HG03378 (cell line): Measurements from ENCODE around the gene MRPL20.
"Not testable (repeated sequence)": the region's sequence is repeated elsewhere in the genome, so short reads cannot be mapped to it uniquely, and the experiment has no call there.

Source experiments
- ATAC-seq: cut with Tn5 transposase; IDR thresholded peaks from one replicate; pipeline ENCODE4 v1.9.1; 2021; ENCODE audit warnings: mild to moderate bottlenecking, moderate library complexity; ENCODE audit not compliant: unreplicated experiment

MRPL20 gene

DNA sequence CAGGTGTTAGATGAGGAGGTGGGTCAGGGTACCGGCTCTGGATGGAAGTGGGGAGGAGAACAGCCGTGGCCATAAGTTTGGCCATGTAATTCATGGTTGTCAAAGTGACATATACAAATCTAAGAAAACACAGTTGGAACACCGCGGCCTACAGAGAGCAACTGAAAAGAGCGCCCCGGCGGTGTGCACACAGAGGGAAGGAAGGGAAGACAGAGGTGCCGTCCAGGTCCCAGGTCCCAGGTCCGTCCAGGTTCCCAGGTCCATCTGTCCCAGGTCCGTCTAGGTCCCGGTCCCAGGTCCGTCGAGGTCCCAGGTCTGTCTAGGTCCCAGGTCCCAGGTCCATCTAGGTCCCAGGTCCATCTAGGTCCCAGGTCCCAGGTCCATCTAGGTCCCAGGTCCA is 4.5 kb upstream of the MRPL20 start:
- no peak for ATAC-seq

DNA sequence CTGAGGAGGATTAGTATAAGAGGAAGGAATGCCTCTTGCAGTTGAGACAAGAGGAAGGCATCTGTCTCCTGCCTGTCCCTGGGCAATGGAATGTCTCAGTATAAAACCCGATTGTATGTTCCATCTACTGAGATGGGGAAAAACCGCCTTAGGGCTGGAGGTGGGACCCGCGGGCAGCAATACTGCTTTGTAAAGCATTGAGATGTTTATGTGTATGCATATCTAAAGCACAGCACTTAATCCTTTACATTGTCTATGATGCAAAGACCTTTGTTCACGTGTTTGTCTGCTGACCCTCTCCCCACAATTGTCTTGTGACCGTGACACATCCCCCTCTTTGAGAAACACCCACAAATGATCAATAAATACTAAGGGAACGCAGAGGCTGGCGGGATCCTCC is 3.1 kb upstream of the MRPL20 start:
- not testable (repeated sequence) for ATAC-seq

GRCh38 chr1:1407636-1408318 is 684 bp upstream of the MRPL20 start:
- ATAC-seq = no peak

DNA sequence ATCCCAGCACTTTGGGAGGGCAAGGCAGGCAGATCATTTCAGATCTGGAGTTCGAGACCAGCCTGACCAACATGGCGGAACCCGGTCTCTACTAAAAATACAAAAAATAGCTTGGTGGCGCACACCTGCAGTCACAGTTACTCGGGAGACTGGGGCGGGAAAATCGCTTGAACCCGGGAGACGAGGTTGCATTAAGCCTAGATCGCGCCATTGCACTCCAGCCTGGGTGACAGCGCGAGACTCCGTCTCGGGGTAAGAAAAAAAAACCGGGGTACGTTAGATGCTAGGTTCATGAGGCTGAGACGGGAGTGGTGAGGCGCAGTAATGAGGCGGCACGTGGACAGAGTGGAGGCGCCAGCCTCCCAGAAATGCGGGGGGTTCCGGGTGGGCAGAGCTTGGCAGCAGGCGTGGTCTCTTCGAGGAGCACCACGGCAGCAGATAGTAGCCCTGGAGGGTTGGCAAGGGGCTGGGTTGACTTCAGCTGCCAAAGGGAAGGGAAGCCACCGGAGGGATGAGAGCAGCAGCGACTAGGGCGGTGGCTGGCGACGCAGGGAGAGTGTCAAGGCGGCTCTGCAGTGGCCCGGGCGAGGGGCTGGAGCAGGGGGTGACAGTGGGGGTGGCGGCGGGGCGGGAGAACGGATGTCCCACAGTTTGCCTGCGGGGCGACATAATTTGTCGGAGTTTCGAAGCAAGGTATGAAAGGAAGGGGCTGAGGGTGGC is 832 bp downstream of the MRPL20 start:
- no peak for ATAC-seq

DNA sequence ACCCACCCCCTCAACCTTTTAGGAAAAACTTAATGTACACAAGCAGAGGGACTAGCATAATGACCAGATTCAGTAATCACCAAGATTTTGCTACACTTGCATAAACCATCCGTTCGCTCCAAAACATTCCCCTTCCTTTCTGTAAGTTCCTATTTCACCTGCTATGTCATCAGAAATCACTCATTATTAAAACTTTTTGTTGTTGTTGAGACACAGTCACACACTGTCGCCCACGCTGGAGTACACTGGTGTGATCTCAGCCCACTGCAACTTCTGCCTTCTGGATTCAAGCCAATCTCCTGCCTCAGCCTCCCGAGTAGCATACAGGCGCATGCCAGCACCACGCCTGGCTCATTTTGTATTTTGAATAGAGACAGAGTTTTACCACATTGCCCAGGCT is 3.4 kb downstream of the MRPL20 start:
- ATAC-seq = no peak

DNA sequence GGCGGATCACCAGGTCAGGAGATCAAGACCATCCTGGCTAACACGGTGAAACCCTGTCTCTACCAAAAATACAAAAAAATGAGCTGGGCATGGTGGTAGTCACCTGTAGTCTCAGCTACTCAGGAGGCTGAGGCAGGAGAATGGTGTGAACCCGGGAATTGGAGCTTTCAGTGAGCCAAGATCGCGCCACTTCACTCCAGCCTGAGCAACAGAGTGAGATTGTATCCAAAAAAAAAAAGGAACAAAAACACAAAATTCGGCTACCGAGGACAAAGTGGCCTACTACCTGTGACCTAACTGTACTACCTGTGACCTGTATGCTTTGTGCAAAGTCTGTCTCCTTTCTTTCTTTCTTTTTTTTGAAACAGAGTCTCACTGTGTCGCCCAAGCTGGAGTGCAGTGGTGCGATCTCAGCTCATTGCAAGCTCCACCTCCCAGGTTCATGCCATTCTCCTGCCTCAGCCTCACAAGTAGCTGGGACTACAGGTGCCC is 4.1 kb downstream of the MRPL20 start:
- not testable (repeated sequence) for ATAC-seq

- no peak for ATAC-seq
These were observed 4.8 kb downstream of the MRPL20 start for GRCh38 chr1:1402072-1402900.

DNA sequence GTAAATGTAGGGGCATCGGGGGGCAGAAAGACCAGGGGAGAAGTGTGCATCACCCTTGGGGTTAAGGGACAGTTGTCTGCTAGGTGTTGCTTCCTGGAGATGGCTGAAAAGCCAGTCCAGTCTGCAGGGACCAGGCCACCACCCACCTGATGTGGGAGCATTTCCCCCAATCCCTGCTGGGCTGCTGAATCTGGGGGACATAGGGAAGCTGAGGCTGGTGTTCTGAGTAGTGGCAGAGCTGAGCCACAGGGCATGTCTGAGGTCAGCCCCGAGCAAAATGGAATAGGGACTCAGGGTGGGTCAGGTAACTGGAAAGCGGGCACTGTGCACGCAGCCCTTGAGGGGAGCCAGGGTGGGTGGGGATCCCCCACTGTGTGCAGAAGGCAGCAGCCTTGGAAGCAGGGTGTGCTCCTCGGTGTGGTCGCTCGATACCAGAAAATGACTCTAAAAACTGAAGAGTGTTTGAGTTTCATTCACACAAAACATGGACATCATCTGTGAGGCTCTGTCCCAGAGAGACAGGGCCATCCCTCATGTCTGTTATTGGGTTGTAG is 5.6 kb downstream of the MRPL20 start:
- ATAC-seq = no peak

DNA sequence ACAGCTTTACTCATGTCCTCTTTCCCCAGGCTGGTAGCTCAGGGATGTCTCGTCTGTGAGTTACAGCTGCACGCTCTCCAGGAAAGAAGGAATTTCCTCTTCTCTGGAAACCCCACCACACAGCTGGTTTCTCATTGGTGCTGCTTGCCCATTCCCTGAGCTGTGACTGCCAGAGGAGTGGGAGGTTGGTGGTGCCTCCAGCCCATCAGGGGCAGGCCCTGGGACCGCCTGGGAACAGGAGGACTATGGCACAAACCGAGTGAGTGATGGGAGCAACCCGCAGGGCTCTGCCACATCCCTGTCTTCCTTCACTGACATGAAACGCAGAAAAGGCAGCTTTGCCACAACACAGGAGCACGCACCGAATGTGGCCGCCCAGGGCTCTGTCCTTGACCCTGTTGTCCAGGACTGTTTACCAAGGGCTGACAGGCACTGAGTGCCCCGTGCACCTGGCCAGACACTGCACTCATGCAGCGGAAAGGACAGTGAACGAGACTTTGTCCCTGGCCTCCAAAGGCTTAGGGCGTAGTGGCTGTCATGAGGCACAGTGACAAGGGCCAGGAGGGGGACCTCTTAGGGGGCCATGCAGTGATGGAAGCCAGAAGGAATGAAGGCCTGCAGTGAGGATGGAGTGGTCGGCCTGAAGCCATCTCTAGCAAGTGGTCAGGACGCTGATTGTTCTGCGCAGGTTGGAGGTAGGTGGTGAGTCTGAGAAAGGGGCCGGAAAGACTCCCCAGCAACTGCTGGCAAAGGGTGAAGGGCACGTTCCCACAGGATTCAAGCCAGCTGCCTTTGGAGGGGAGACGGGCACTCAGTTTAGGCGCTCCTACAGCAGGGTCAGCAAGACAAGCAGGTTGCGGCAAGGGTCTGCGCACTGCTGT is 6.3 kb downstream of the MRPL20 start:
- ATAC-seq = no peak

DNA sequence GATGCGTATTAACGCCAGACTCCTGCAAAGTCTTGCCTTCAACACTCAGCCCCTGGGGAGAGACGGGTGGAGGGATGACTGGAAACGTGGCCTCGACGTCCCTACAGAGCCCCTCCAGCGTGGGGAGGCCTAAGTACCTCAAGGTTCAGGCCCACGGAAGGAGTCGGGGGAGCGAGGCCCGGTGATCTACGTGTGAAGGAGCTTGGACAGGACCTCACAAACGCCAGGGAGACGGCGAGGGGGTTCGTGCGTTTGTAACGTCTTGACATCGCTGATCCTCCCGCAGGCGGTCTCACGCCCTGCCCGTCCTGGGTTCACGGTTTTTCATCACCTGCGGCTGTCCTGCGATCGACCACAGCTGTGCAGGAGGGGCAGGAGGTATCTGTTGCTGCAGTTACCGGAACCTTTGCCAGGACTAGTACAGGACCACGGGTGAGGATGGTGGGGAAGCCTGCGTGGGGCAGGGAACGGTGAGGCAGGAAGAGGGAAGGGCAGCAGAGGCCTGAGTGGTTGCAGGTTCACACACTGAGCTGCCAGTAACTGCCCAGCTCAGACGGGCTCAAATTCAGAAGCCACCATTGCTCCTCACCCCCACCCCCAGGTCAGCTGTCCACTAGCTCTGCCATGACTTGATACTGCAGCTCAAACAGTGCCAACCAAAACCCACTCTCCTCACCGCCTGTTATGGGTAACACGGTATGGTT is 7.1 kb downstream of the MRPL20 start:
- no peak for ATAC-seq

GRCh38 chr1:1399187-1399871 is 7.8 kb downstream of the MRPL20 start, which contains the start of gene CCNL2:
Gene CCNL2 (minus strand): TSS chr1:1399335. CDS start chr1:1399306, 29 bp downstream.
- ATAC-seq = peak; percentile 78

DNA sequence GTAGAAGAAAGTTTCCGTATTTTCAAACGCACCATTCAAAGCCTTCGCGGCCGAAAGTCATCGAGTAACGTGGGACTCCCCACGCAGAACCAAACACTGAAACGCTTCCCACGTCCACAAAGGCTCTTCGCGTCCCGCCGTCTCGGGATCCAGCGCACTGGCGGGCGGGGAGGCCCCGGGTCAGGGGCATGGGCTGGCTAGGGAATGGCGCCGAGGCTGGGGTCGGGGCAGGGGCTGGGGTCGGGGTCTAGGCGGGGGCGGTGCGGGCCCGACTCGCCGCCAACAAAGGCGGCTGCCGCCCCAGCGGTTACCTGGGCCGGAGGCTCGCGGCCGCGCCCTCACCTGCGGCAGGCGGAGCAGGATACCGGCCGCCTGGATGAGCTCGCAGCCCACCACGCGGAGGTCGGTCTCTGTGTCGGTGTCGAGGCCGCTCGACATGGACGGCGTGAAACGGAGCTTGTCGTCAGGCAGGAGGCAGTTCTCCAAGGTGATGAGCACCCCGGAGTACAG is 8.4 kb downstream of the MRPL20 start:
- peak; percentile 17 for ATAC-seq

DNA sequence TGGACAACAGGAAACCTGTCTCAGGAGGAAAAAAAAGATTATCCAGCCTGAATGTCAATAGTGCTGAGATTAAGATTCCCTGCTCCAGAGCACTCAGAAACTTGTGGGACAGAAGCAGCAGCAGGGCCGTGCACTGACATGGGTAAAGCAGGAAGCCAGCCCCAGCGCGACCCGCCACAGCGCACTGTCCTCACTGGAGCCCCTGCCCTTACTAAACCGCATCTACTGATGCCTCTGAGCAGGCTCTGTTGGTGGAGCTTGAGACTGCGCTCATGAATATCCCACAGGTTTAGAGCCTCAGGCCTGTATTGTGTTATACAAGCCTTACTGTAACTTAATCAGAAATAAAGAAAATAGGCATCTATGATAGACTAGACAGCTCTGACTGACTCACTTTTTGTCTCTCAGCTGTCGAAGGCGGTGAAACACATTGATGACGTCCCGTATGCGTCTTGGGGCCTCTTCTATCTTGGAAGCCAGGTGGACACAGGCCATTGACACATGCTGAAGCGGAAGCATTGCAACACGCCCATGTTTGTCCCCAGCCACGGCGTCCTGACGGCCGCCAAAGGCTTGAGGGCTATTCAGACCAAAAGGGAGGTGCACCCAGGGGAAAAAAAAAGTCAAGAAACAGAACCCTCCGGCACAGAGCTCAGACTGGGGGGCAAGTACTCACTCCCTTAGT is 9.1 kb downstream of the MRPL20 start:
- ATAC-seq = no peak

DNA sequence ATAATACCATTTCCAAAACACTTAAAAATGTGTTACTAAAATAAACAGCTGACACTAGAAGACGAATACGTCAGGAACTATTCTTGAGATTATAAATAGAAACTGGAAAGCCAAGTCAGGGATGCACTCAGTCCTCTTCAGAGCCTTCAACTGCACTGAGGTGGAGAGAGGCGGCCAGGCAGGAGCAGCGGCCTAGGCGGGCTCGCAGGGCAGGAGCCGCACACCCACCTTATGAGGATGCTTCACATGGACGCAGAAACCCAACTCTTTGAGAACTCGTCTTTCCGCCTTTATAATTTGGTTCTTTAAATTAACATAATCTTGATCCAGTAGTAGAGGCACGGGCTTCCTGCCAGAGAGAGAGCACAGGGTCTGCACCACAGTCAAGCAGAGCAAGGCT is 11.9 kb downstream of the MRPL20 start:
- ATAC-seq = no peak

- no peak for ATAC-seq
These were observed 13.0 kb downstream of the MRPL20 start for GRCh38 chr1:1394116-1394515.

- no peak for ATAC-seq
These were observed 13.7 kb downstream of the MRPL20 start for GRCh38 chr1:1393428-1393827.

DNA sequence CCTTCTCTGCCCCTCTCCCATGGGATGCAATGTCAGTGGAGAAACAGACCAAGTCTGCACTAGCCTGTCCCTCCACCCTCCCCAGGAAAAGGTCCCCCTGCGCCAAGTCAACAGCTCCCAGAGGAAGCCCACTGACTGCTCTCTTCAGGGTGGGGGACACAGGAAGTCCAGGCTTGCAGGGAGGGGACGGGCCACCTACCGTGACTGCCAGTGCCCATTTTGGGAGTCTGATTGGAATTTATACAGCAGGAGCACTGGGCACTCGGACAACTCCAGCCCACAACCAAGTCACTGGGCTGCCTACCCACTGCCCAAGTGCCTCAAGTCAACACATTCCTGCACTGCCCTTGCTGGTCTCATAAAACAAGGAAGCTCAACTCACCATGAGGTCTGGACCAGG is 14.1 kb downstream of the MRPL20 start:
- ATAC-seq = no peak

- ATAC-seq = no peak
These were observed 15.9 kb downstream of the MRPL20 start for GRCh38 chr1:1391225-1391624.
